HG03378 (cell line): ENCODE measurements around the gene DOLPP1.
"Not testable (repeated sequence)": the region's sequence is repeated elsewhere in the genome, so short reads cannot be mapped to it uniquely, and the experiment has no call there.

Experiments
- ATAC-seq: cut with Tn5 transposase; IDR thresholded peaks from one replicate; pipeline ENCODE4 v1.9.1; 2021; ENCODE audit warnings: mild to moderate bottlenecking, moderate library complexity; ENCODE audit not compliant: unreplicated experiment

Gene DOLPP1

GRCh38 chr9:129109952-129110739 lies 29.2 kb downstream of the DOLPP1 start:
- peak; percentile 25 for ATAC-seq

GRCh38 chr9:129110740-129111527 lies 30.0 kb downstream of the DOLPP1 start, which contains the start of the genes CRAT and PTPA:
TSS of gene CRAT (minus strand) at chr9:129110793. CDS start at chr9:129110509, 284 bp downstream.
TSS of gene PTPA (plus strand) at chr9:129111415. CDS start at chr9:129111601, 186 bp downstream.
- ATAC-seq: peak; percentile 50

GRCh38 chr9:129111528-129112151 lies 30.7 kb downstream of the DOLPP1 start:
- ATAC-seq: peak; percentile 3

- ATAC-seq: not testable (repeated sequence)
Observed at GRCh38 chr9:129112526-129112925, 31.6 kb downstream of the DOLPP1 start.

GRCh38 chr9:129113645-129114304 lies 32.9 kb downstream of the DOLPP1 start:
- ATAC-seq: no peak

GRCh38 chr9:129118799-129119198 lies 37.9 kb downstream of the DOLPP1 start:
- no peak for ATAC-seq

GRCh38 chr9:129121483-129121882 lies 40.6 kb downstream of the DOLPP1 start:
- no peak for ATAC-seq

- ATAC-seq: no peak
Observed at GRCh38 chr9:129122133-129122532, 41.2 kb downstream of the DOLPP1 start.

- ATAC-seq: not testable (repeated sequence)
Observed at GRCh38 chr9:129122976-129123375, 42.1 kb downstream of the DOLPP1 start.

- ATAC-seq: no peak
Observed at GRCh38 chr9:129124506-129125069, 43.7 kb downstream of the DOLPP1 start.

- ATAC-seq: no peak
Observed at GRCh38 chr9:129125478-129125877, 44.6 kb downstream of the DOLPP1 start.

GRCh38 chr9:129126749-129127618 lies 46.1 kb downstream of the DOLPP1 start:
- ATAC-seq: no peak

- no peak for ATAC-seq
Observed at GRCh38 chr9:129128689-129129088, 47.8 kb downstream of the DOLPP1 start.

GRCh38 chr9:129130271-129130670 lies 49.4 kb downstream of the DOLPP1 start:
- not testable (repeated sequence) for ATAC-seq

- no peak for ATAC-seq
Observed at GRCh38 chr9:129130791-129131190, 49.9 kb downstream of the DOLPP1 start.

- no peak for ATAC-seq
Observed at GRCh38 chr9:129131300-129132145, 50.6 kb downstream of the DOLPP1 start.

- no peak for ATAC-seq
Observed at GRCh38 chr9:129133082-129133481, 52.2 kb downstream of the DOLPP1 start.

- ATAC-seq: no peak
Observed at GRCh38 chr9:129135476-129135875, 54.6 kb downstream of the DOLPP1 start.
